Astrocyte of the cerebellum (primary cell): Measurements from ENCODE around the gene CIDEB.

Experiments
- DNase-seq: peaks from one replicate; pipeline ENCODE4 v3.0.0-alpha.2; 2011; ENCODE audit warnings: low read depth
- H3K4me3 ChIP-seq: 2 replicates; pipeline ENCODE4 v1.5.1; 2011; ENCODE audit warnings: mild to moderate bottlenecking, low read depth, low read length, moderate library complexity
- CTCF ChIP-seq: IDR thresholded peaks from 2 replicates; pipeline ENCODE4 v1.5.1; 2012; ENCODE audit warnings: low read length, low read depth, moderate library complexity, mild to moderate bottlenecking; ENCODE audit errors: missing control alignments
- in situ Hi-C: cut with HindIII; loops from 2 replicates; pipeline ENCODE4 v1.10.0; 2017; ENCODE audit warnings: low sequenced_read_pairs

CIDEB gene

GRCh38 chr14:24281636-24282035 lies 26.1 kb downstream of the CIDEB start:
- in situ Hi-C loops, result no loop called here
- no peak for DNase-seq
- no peak for TF ChIP-seq CTCF
- H3K4me3 ChIP-seq, result no peak overlapping the region

- no peak for DNase-seq
- in situ Hi-C loops, result no loop called here
- TF ChIP-seq CTCF, result no peak
- no peak overlapping the region for H3K4me3 ChIP-seq
These were observed 26.8 kb downstream of the CIDEB start for GRCh38 chr14:24280797-24281460.

- H3K4me3 ChIP-seq, result no peak overlapping the region
- in situ Hi-C loops, result no loop called here
- no peak for DNase-seq
- TF ChIP-seq CTCF, result no peak
These were observed 28.2 kb downstream of the CIDEB start for GRCh38 chr14:24279301-24280186.

GRCh38 chr14:24278424-24278823 lies 29.4 kb downstream of the CIDEB start:
- no peak for TF ChIP-seq CTCF
- in situ Hi-C loops, result no loop called here
- DNase-seq, result no peak
- no peak overlapping the region for H3K4me3 ChIP-seq

GRCh38 chr14:24277606-24278321 lies 30.0 kb downstream of the CIDEB start:
- no peak overlapping the region for H3K4me3 ChIP-seq
- in situ Hi-C loops, result no loop called here
- no peak for TF ChIP-seq CTCF
- DNase-seq, result no peak

- in situ Hi-C loops, result no loop called here
- no peak overlapping the region for H3K4me3 ChIP-seq
- no peak for TF ChIP-seq CTCF
- no peak for DNase-seq
These were observed 30.7 kb downstream of the CIDEB start for GRCh38 chr14:24277071-24277470.
